Lower lobe of right lung (tissue), 2 donors: ENCODE results near the gene NEUROG1. TPM values are rescaled to one million over a fixed set of nuclear protein-coding genes. Genes with fewer than 3 reads are reported as not detected.

ENCODE experiments used
- ATAC-seq, 2 donors: fragments of 200-7000 bp; cut with Tn5 transposase; one replicate each; pipeline ENCODE4 v1.9.1; 2020 to 2022; ENCODE audit warnings: mild to moderate bottlenecking in 2 of 2, moderate library complexity in 2 of 2
- DNase-seq: peaks from one replicate; pipeline ENCODE4 v3.0.0-alpha.2; 2020
- H3K27ac ChIP-seq: fragments of 200-600 bp; one replicate; pipeline ENCODE4 v1.8.0; 2022
- H3K27me3 ChIP-seq: fragments of 200-600 bp; one replicate; pipeline ENCODE4 v1.8.0; 2022; ENCODE audit warnings: low read depth
- H3K36me3 ChIP-seq: fragments of 200-600 bp; one replicate; pipeline ENCODE4 v1.8.0; 2022; ENCODE audit warnings: mild to moderate bottlenecking
- H3K4me1 ChIP-seq: fragments of 200-600 bp; one replicate; pipeline ENCODE4 v1.8.0; 2022
- H3K4me3 ChIP-seq: fragments of 200-600 bp; one replicate; pipeline ENCODE4 v1.8.0; 2022; ENCODE audit warnings: mild to moderate bottlenecking
- H3K9me3 ChIP-seq: fragments of 200-600 bp; one replicate; pipeline ENCODE4 v1.8.0; 2022
- intact Hi-C: fragments of 100-400 bp; cut with DNase I; formaldehyde crosslinking; loops from one replicate; pipeline ENCODE4 v1.11.0; 2022
- total RNA-seq: library from RNA; stranded (reverse); fragmentation: NEBNext Ultra II Directional; extraction: Animal tissue kit (Norgen Biotek cat#: 25700); gene quantifications from one replicate; pipeline ENCODE4 v1.2.1, GENCODE V29; 2021
- TF ChIP-seq, protein P1 (sequence below): fragments of 200-600 bp; IDR thresholded peaks from one replicate; pipeline ENCODE4 v1.8.0; 2022; ENCODE audit warnings: antibody characterized with exemption, mild to moderate bottlenecking
- donor health status: DM: no; HTN: yes; CAD: no; lungs with severe emphysema.

The NEUROG1 gene
- total RNA-seq, 1 donor from 2014 or later: not detected

DNA sequence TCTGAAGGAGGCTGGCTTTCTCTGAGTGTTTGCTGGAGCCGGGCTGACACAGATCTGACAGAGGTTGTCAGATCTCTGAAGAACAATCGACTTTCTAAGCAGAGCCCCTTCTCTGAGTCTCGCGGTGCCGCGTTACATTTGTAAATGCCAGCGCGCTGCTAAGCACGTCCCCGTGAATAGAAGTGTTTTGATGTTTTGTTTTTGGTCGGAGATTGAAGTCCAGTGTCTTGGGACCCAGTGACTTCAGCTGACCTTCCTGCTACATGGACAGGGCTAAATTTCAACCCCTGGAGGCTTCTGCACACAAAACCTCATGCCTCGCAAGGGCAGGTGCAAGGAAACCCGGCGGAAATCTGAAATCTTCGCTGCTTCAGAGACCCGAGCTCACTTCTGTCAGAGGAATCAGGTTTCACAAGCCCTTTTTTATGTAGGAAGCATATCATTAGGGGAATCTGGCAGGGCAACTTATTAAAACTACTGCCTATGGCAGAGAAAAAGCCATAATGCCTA, 27.2 kb downstream of the NEUROG1 start:
- Histone ChIP-seq H3K27me3 (peaks cover 44% of the 10 kb centered on the region), H3K9me3 (no peaks in the 10 kb centered on the region), H3K4me3 (no peak overlapping the region), H3K27ac (no peak overlapping the region), H3K4me1 (no peaks in the 10 kb centered on the region), H3K36me3 (no peaks in the 10 kb centered on the region)
- ATAC-seq: no peak
- intact Hi-C loops: no loop called here
- TF ChIP-seq, protein P1, sequence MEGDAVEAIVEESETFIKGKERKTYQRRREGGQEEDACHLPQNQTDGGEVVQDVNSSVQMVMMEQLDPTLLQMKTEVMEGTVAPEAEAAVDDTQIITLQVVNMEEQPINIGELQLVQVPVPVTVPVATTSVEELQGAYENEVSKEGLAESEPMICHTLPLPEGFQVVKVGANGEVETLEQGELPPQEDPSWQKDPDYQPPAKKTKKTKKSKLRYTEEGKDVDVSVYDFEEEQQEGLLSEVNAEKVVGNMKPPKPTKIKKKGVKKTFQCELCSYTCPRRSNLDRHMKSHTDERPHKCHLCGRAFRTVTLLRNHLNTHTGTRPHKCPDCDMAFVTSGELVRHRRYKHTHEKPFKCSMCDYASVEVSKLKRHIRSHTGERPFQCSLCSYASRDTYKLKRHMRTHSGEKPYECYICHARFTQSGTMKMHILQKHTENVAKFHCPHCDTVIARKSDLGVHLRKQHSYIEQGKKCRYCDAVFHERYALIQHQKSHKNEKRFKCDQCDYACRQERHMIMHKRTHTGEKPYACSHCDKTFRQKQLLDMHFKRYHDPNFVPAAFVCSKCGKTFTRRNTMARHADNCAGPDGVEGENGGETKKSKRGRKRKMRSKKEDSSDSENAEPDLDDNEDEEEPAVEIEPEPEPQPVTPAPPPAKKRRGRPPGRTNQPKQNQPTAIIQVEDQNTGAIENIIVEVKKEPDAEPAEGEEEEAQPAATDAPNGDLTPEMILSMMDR: no peak
- no peak for DNase-seq

DNA sequence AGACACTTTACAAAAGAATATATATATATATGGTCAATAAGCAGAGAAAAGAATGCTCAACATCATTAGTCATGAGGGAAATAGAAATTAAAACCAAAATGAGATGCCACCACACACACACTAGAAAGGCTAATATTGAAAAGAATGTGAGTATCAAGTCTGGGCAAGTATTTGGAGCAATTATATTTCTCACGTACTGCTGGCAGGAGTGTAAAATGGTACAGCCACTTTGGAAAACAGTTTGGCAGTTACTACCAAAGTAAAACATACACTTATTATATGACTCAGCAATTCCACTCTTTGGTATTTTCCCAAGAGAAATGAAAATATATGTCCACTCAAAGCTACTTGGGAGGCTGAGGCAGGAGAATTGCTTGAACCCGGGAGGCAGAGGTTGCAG, 29.8 kb downstream of the NEUROG1 start:
- Histone ChIP-seq H3K36me3 (no peaks in the 10 kb centered on the region), H3K9me3 (no peaks in the 10 kb centered on the region), H3K27me3 (peaks cover 49% of the 10 kb centered on the region), H3K4me1 (no peaks in the 10 kb centered on the region), H3K27ac (no peak overlapping the region), H3K4me3 (no peak overlapping the region)
- no peak for ATAC-seq
- intact Hi-C loops: no loop called here
- DNase-seq: no peak
- TF ChIP-seq, protein P1: no peak

DNA sequence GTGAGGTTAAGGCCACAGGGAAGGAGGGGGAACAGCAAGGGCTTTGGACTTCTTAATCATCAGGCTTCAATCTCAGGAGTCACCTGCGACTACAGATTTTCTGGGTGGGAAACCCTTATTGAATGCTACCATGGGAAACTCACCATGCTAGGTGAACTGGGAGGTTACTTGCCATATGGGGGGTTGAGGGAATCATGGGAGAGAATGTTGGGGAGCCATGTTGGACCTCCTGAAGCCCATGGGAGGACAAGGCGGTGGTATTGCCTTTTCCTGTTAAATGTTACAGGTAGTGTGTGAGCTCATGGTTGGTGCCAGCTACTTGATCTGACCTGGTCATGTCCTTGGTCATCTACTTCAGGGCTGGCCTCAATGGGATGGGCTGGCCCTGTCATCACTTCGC, 31.4 kb downstream of the NEUROG1 start:
- no peak overlapping the region for H3K4me3 ChIP-seq
- no peaks in the 10 kb centered on the region for H3K36me3 ChIP-seq
- ATAC-seq: no peak
- no peaks in the 10 kb centered on the region for H3K4me1 ChIP-seq
- H3K27ac ChIP-seq: no peak overlapping the region
- H3K27me3 ChIP-seq: peaks cover 37% of the 10 kb centered on the region
- H3K9me3 ChIP-seq: no peaks in the 10 kb centered on the region
- DNase-seq: no peak
- intact Hi-C loops: no loop called here
- TF ChIP-seq, protein P1: no peak

DNA sequence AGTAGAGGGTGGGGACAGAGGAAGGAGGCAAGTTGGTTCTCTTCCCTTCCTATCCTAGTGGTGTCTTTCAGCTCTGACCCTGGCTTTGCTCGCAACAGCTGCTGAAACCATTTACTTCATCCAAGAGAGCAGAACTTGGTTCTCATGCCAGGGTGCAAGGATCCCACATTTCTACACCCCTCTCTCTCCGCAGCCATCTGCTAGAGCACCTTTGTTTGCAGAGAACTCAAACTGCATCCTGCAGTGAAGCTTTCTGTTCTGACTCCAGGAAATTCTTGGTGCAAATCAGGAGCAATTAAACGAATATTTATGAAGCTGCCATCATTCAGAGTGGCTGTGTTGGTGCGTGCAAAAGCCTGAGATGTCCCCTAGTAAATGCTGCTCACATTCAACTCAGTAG, 31.9 kb downstream of the NEUROG1 start:
- no peaks in the 10 kb centered on the region for H3K36me3 ChIP-seq
- no peaks in the 10 kb centered on the region for H3K9me3 ChIP-seq
- no peak overlapping the region for H3K4me3 ChIP-seq
- TF ChIP-seq, protein P1: no peak
- no peak overlapping the region for H3K27ac ChIP-seq
- ATAC-seq (no peak), DNase-seq (no peak)
- H3K27me3 ChIP-seq: peaks cover 40% of the 10 kb centered on the region
- no peaks in the 10 kb centered on the region for H3K4me1 ChIP-seq
- intact Hi-C loops: no loop called here

DNA sequence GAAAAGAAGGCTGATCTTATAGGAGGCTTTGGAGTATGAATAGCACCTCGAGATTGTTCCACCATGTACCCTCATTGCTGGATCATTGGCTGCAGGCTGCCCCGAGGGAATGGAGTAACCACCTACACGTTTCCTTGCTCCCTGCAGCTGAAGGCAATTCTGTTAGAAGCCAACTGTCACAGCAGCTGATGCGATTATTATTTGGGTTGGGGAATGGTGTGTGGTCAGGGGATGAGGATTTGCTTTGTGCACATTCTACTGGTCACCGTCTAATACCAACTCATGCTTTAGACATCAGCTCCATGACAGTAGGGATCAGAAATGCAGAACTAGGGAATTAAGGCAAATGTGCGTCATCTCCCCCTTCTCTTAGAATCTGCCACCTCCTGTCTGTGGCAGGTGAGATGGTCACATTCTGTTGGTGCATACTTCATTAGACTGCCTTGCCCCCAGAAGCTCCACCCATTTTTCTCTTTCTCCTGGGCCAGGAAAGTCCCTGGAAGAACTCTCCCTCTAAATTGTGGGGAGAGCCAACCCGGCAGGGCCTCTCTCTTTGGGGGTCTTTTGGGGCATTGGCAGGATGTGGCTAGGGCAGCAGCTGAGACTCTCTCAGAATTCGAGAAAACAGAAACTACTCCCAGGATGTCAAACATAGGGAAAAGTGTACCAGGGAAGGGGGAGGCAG, 32.8 kb downstream of the NEUROG1 start:
- Histone ChIP-seq H3K4me3 (no peak overlapping the region), H3K9me3 (no peaks in the 10 kb centered on the region), H3K36me3 (no peaks in the 10 kb centered on the region), H3K27me3 (peaks cover 42% of the 10 kb centered on the region), H3K27ac (no peak overlapping the region), H3K4me1 (no peaks in the 10 kb centered on the region)
- intact Hi-C loops: no loop called here
- DNase-seq (no peak), ATAC-seq (no peak)
- TF ChIP-seq, protein P1: no peak
